ENCODE data around the gene TENT4A. TPM values are rescaled to one million over a fixed set of nuclear protein-coding genes. Genes with fewer than 3 reads are reported as not detected.

TENT4A gene
- total RNA-seq (2013; cell fraction: nucleolus; rRNA removed), result 184 and 188 TPM in 2 replicates
- total RNA-seq (2014; rRNA removed) (15.4 and 18.3 TPM in 2 replicates), total RNA-seq (2014; rRNA removed; fragmentation: Illumina TruSeq; extraction: Trizol) (14.4 and 18.4 TPM in 2 replicates), total RNA-seq (2021) (26.1 and 30.6 TPM in 2 replicates), polyA plus RNA-seq (2011; rRNA removed) (8.7 and 10.5 TPM in 2 replicates), polyA plus RNA-seq (2014; fragmentation: Illumina TruSeq; extraction: Trizol) (18.4 and 27.5 TPM in 2 replicates), polyA plus RNA-seq (2014; fragmentation: Nextera tagmentation; extraction: Ambion mirVana) (1 to 10 TPM; 1.4 to 2.8 TPM), polyA plus RNA-seq (2014; rRNA removed) (25.8 and 28.7 TPM in 2 replicates), polyA plus RNA-seq (2016; fragmentation: Nextera tagmentation; extraction: Ambion mirVana) (1 to 10 TPM; 2.5 to 3.4 TPM), polyA minus RNA-seq (2011; rRNA and poly(A)+ RNA removed) (20.3 and 25.2 TPM in 2 replicates), Bru-seq, nascent RNA (percentile 97 among the genes with signal in this experiment), BruChase-seq, experiment 1, labeled RNA remaining after a 6-hour chase (percentile 98 among the genes with signal in this experiment), BruChase-seq, experiment 2, labeled RNA remaining after a 2-hour chase (percentile 99 among the genes with signal in this experiment)
- 13.0 TPM for polyA plus RNA-seq (2011; ENCODE audit: low read depth)
- 7.8 and 8.6 TPM in 2 replicates for polyA plus RNA-seq (2011; cell fraction: cytosol; rRNA removed)
- 101 and 119 TPM in 2 replicates for polyA plus RNA-seq (2011; cell fraction: nucleus; rRNA removed)
- polyA plus RNA-seq (2012), result 23.9 and 25.8 TPM in 2 replicates
- polyA minus RNA-seq (2011; cell fraction: cytosol; rRNA and poly(A)+ RNA removed), result 11.1 and 12.5 TPM in 2 replicates
- 49.2 and 70.5 TPM in 2 replicates for polyA minus RNA-seq (2011; cell fraction: nucleus; rRNA and poly(A)+ RNA removed)
- long read RNA-seq, experiment 1, partial matches to known transcripts, result 1 of 3 reads
- long read RNA-seq, experiment 1, other reads (novel, unspliced or antisense), result 2 of 3 reads
- long read RNA-seq, experiment 2, partial matches to known transcripts, result 6 of 18 reads
- long read RNA-seq, experiment 2, other reads (novel, unspliced or antisense), result 12 of 18 reads

GRCh38 chr5:6713274-6714225 lies at the start of gene TENT4A:
Gene TENT4A (plus strand): TSS chr5:6713432. CDS start chr5:6713984, 552 bp downstream.
- H3K9ac ChIP-seq (ENCODE audit: control insufficient read depth, insufficient read depth, low read length), result peak within 1 kb of the TSS; percentile 89
- peak within 1 kb of the TSS; percentile 93 for H3K27ac ChIP-seq (ENCODE audit: control insufficient read depth, insufficient read depth)
- FAIRE-seq, result no peak
- H3K4me2 ChIP-seq (ENCODE audit: control insufficient read depth, insufficient read depth), result peak within 1 kb of the TSS; percentile 94
- CTCF ChIA-PET, result no interaction called here
- no peak for DNase-seq (ENCODE audit: low read depth, low spot score)
- intact Hi-C loops (cut with micrococcal nuclease; ENCODE audit: unreplicated experiment) (loop anchor here (2.0 to 10.0 kb wide), 3 partner anchors 15 to 959 kb away; partner anchors contain the start of gene MED10), in situ Hi-C loops (cut with MboI) (no loop called here)
- no peak for ATAC-seq
- H3K79me2 ChIP-seq (ENCODE audit: control insufficient read depth, insufficient read depth, low read length), result peaks cover 47% of the 10 kb centered on the region
- RAD21 ChIA-PET (ENCODE audit: unreplicated experiment), result interaction anchor here (1.0 to 1.2 kb wide), 6 partner anchors 9 to 80 kb away, joined by 3 to 8 read pairs (median 4); partner anchors contain the start of genes NSUN2 and SRD5A1
- 1% methylated on average over 14 of the region's 174 CpGs for WGBS (ENCODE audit: insufficient coverage, insufficient replicate concordance, low lambda C conversion rate, missing lambda C conversion rate)
- BruUV-seq (replicated peaks), result no TSS peak
- SMC1A ChIA-PET (ENCODE audit: uncharacterized antibody, unreplicated experiment), result interaction anchor here (1.0 kb wide), 1 partner anchor 23 kb away, joined by 5 read pairs; no protein-coding TSS in a partner anchor
- POLR2A ChIA-PET, result interaction anchor here (0.6 to 1.2 kb wide), 3 partner anchors 17 to 80 kb away, joined by 3 to 4 read pairs (median 3); partner anchors contain the start of genes NSUN2 and SRD5A1
- H3K27me3 ChIP-seq (replicated peaks in 1 of 2; ENCODE audit: control insufficient read depth in 2 of 2, insufficient read depth in 2 of 2, low read length in 1 of 2), result no peaks in the 10 kb centered on the region
- H4K20me1 ChIP-seq (ENCODE audit: control insufficient read depth, insufficient read depth), result peaks cover 16% of the 10 kb centered on the region
- H2AFZ ChIP-seq (ENCODE audit: control insufficient read depth, low read depth, low read length), result peak within 1 kb of the TSS; percentile 84
- peaks cover 0 to 11% of the 10 kb centered on the region in 2 experiments; a peak in 1 of 4 replicates for H3K36me3 ChIP-seq (ENCODE audit: control insufficient read depth in 2 of 2, insufficient read depth in 2 of 2, low read length in 1 of 2)
- peak within 1 kb of the TSS; percentile 85 for H3K4me3 ChIP-seq
- peaks cover 30% of the 10 kb centered on the region for H3K4me1 ChIP-seq (ENCODE audit: control insufficient read depth, insufficient read depth, low read length)
- no peaks in the 10 kb centered on the region for H3K9me3 ChIP-seq (replicated peaks; ENCODE audit: control insufficient read depth, insufficient read depth, low read length)
- TF ChIP-seq TARDBP (IDR thresholded peaks at IDR 0.05; ENCODE audit: borderline replicate concordance), result no peak
- no peak for TF ChIP-seq KDM1A (IDR thresholded peaks at IDR 0.05; ENCODE audit: borderline replicate concordance)
- no peak for TF ChIP-seq USF2 (IDR thresholded peaks at IDR 0.05; ENCODE audit: borderline replicate concordance, low read depth, low read length)
- TF ChIP-seq EGR1 (IDR thresholded peaks at IDR 0.05; ENCODE audit: borderline replicate concordance in 1 of 2, low read depth in 2 of 2, low read length in 2 of 2), result peak in 1 of 2 experiments; percentile 74; a peak in 1 of 3 replicates
- TF ChIP-seq BRCA1 (IDR thresholded peaks at IDR 0.05; ENCODE audit: low read depth, low read length), result no peak
- TF ChIP-seq WRNIP1 (IDR thresholded peaks at IDR 0.05; ENCODE audit: borderline replicate concordance, low read depth, low read length), result no peak
- no peak for TF ChIP-seq SRF (IDR thresholded peaks at IDR 0.05; ENCODE audit: low read depth in 2 of 2, low read length in 2 of 2)
- no peak for TF ChIP-seq POLR2AphosphoS2 (IDR thresholded peaks at IDR 0.05; ENCODE audit: low read depth, low read length)
- no peak for TF ChIP-seq IRF4 (IDR thresholded peaks at IDR 0.05; ENCODE audit: low read depth, low read length)
- TF ChIP-seq IKZF1 (conservative IDR thresholded peaks at IDR 0.05), result peak; percentile 77
- TF ChIP-seq NRF1 (conservative IDR thresholded peaks at IDR 0.05; ENCODE audit: low read depth, low read length), result peak; percentile 35
- TF ChIP-seq RAD21 (IDR thresholded peaks at IDR 0.05; ENCODE audit: insufficient read depth, low read depth, low read length), result no peak
- TF ChIP-seq SMARCA5 (IDR thresholded peaks at IDR 0.05), result no peak
- TF ChIP-seq ZNF687 (IDR thresholded peaks at IDR 0.05), result no peak
